HG02588 (cell line): ENCODE results near the gene CELF3.

Source experiments
- ATAC-seq: cut with Tn5 transposase; IDR thresholded peaks from one replicate; pipeline ENCODE4 v1.9.1; 2021; ENCODE audit warnings: mild to moderate bottlenecking, moderate library complexity; ENCODE audit not compliant: unreplicated experiment

CELF3 gene

DNA sequence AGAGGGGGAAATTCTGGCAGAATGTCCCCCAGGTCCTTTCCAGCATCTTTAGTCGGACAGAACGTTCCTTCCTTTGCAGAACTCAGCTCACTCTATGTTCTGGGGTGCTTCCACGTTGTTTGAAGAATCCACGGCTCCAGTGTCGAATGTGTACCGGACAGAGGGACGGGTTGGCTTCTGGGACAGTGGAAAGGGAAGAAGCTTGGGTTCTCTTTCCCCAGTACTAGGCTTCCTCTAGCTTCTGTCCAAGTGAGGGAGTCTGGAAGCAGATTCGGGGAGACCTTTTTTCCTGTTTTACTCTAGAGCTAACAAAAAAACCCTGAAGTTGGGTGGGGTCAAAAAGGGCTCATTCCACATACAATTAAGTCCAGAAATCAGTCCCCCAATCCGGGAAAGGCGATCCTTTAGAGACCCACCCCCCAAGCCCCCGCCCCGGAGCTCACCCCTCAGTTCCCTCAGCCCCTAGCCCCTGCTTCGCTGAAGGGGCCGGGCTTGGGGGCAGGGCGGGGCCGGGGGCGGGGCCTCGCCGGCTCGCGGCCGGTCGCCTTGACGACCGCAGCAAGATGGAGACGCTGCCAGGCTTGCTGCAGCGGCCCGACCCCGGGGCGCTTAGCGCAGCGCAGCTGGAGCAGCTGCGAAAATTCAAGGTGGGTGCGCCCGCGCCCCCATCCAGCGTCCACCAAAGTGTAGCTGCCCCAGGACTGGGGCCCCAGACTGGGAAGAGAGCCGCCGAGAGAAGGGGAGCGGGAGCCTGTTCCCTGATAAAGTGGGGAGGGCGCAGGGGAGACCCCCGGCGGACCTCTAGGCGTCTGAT, 4.6 kb upstream of the CELF3 start, which contains the start of gene RIIAD1:
TSS of gene RIIAD1 (plus strand) at position 549 of the 814 bp plus-strand sequence. CDS start at position 564, 15 bp downstream.
- no peak for ATAC-seq

- no peak for ATAC-seq
Observed at GRCh38 chr1:151720554-151720953, 4.0 kb upstream of the CELF3 start.

GRCh38 chr1:151720125-151720524, 3.5 kb upstream of the CELF3 start:
- no peak for ATAC-seq

- ATAC-seq, result no peak
Observed at GRCh38 chr1:151718666-151719065, 2.1 kb upstream of the CELF3 start.

GRCh38 chr1:151718011-151718431, 1.4 kb upstream of the CELF3 start:
- no peak for ATAC-seq

DNA sequence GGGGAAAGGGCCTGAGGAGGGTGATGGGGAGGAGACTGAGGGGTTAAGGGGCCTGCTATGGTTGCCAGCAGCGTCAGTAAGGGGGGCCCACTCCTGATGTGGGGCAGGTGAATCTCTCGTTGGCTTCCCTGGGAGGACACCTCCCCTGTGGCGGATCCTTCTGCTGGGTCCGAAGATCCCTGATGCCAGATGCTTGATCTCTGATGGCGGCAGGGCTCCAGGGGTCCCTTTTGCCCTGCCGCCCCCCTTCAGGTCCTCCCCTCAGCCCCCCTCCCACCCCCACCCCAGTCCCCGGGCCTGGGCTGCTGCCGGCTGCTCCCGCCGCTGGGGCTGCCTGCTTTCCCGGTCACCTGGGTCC, 219 bp downstream of the CELF3 start:
- ATAC-seq, result no peak

DNA sequence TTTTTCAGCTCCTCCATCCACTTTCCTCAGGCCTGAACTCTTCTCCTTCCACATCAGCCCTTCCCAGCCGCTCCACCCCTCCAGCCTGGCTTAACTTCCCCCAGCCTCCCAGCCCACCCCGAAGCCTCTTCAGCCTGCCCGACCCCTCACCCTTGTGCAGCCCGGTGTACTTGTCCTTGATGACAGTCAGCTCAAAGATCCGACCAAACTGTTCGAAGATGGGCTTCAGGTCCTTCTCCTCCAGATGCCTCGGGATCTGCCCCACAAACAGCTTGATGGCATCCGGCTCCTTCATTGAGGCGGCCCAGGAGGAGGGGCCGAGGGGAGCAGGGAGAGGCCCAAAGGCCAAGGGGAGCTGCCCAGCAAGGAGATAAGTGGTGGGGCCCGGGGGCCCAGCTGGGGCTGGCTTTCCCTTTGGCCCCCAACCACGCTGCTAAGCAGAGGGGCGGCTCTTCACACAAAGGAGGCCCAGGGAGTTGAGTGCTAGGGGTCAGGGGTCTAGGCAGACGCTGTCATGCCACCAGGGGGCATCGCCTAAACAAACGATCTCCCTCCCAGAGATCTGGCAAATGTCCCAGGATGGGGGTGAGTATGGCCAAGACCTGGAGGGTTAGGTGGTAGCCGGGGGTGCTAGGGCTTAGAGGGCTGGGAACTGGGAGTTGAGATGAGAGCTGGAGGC, 738 bp downstream of the CELF3 start:
- ATAC-seq, result no peak

- no peak for ATAC-seq
Observed at GRCh38 chr1:151714820-151715725, 1.5 kb downstream of the CELF3 start.

DNA sequence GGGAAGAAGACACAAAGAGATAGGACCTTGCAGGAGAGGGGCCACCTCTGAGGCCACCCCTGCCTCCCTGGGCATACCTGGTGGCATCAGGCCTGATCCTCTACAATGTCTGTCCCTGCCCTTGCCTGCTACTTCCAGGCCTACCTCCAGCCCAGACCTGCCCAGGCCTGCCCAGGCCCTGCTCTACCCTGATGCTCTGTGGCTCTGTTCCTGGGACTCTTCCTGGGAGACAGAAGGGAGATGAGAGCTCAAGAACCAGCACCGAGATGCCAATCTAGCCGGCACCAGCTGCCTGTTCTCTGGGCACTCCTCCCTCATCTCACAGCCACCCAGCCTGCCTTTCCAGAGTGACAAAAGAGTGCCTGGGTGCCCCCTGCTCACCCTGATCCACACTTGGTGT, 2.7 kb downstream of the CELF3 start:
- ATAC-seq, result no peak

GRCh38 chr1:151713044-151713443, 3.6 kb downstream of the CELF3 start:
- no peak for ATAC-seq

DNA sequence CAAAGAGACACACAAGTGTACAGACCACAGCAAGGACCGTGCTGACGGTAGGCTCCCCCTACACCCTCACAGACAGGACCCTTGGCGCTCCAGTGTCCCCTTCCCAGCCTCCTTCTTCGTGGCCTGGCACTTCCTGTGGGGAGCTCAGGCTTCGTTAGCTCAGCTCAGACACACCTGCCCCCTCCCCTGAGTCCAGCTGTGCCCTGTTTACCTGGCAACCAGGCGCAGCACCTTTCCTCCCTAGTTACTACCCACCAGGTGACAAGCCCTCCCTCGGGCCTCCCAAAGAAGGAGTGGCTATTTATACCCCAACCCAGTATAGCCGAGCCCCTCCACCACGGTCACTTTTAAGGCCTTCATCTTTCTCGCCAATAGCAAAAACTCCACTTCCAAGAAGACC, 4.7 kb downstream of the CELF3 start:
- no peak for ATAC-seq

GRCh38 chr1:151711044-151711800, 5.4 kb downstream of the CELF3 start:
- ATAC-seq, result no peak

GRCh38 chr1:151710187-151710840, 6.3 kb downstream of the CELF3 start:
- ATAC-seq, result no peak

DNA sequence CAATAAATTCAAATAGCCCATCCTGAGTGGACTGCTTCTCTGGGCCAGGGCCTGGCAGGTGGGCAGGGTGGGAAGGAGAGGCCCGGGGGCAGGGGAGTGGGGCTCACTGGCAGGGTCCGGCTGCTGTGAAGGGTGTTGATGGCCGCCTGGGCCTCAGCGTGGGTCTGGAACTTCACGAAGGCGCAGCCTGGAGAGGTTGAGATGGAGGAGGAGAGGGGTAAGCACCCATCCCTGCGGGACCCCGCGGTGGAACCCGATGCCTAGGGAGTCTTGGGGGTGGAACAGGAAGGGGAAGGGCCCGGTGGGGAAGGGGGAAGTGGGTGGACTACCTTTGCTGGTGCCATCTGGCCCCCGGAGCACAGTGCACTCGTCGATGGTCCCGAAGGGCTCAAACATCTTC, 7.7 kb downstream of the CELF3 start:
- no peak for ATAC-seq

DNA sequence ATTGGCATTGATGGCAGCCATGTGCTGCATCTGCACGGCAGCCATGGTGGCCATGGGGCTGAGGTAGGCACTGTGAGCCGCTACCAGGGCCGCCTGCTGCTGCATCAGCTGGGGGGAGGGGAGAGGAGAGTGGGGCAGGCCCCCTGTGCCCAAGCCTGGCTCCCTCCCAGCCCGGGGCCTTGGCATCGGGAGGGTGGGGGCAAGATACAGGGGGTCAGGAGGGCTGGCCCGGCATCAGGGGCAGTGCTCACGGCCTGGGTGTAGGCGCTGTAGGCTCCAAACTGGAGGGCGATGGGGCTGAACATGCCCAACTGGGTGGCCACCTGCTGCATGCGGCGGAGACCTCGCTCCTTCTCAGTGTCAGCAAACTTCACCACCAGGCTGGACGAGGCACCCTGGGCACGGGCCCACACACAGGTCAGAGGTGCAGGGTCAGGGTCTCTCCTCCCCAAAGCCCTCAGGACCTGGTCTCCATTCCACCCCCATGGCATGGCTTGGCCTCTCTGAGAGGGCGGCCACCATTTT, 9.0 kb downstream of the CELF3 start:
- no peak for ATAC-seq

DNA sequence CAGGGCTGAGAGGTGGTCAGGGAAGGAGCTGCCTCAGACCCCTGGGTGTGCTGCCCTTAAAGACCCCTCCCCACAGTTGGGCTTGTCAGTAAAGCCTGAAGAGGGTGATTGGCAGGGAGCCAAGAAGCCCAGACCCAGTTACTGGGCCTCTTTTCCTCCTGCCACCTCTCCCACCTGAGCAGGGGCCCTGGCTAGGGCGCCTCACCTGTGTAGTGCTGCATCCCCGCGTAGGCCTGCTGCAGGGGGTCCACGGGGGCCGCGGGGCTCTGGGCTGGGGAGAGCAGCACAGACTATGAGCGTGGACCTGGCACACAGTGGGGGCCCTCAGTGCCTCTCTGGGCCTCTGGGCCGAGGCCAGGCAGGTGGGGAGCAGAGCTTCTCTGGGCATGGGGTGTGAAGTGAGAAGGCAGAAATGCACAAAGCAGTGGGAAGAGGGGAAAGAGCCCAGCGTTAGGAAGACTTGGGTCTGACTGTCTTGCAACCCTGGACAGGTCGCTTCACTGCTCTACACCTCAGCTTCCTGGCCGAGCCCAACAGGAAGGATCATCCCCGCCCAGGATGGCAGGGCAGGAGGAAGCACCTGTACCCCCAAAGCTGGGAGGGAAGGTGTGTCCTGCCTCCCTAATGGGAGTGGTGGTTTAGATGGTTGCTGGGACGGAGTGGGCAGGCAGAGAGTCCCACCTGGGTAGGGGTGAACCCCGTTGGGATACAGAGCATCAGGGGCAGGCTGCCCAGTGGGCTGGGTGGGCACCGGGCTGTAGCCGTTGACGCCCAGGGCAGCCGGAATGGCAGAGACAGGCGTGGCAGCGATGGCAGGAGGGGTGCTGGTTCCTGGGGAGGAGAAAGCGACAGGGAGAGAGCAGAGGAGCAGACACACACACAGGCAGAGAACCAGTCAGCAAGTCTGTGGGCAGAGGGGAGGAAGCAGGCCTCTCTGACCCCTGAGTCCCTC, 9.9 kb downstream of the CELF3 start:
- ATAC-seq, result no peak

- ATAC-seq, result no peak
Observed at GRCh38 chr1:151705753-151706463, 10.7 kb downstream of the CELF3 start.

- ATAC-seq, result no peak
Observed at GRCh38 chr1:151705146-151705545, 11.5 kb downstream of the CELF3 start.
